HEK293 (cell line): ENCODE measurements around the gene ADGRD2.

Experiments
- CTCF ChIA-PET: fragments of 350-600 bp; formaldehyde crosslinking; extraction: SDS; loops from one replicate; lab custom pipeline; 2021; ENCODE audit warnings: antibody characterized with exemption; lab: Yijun Ruan, JAX
- POLR2A ChIA-PET: fragments of 300-600 bp; formaldehyde crosslinking; extraction: SDS; loops from one replicate; lab custom pipeline; 2020; ENCODE audit warnings: antibody characterized with exemption, inconsistent platforms; lab: Yijun Ruan, JAX
- H3K27ac ChIP-seq: fragments of 200-500 bp; sonication (Bioruptor generic); 2 replicates; pipeline ENCODE4 v1.5.1; 2014; ENCODE audit warnings: low read depth, low read length, control low read depth, inconsistent platforms; ENCODE audit errors: extremely low read depth
- H3K36me3 ChIP-seq, 2 experiments: fragments of 200-500 bp in 1 of 2; sonication (Bioruptor generic) in 1 of 2; 1 replicate in 1 of 2; 2 replicates in 1 of 2; pipeline ENCODE4 v1.5.1; 2014 to 2017; ENCODE audit warnings: inconsistent platforms in 2 of 2, low read length in 2 of 2; ENCODE audit not compliant: control insufficient read depth in 2 of 2, insufficient read depth in 1 of 2
- H3K4me1 ChIP-seq: fragments of 200-500 bp; sonication (Bioruptor generic); 2 replicates; pipeline ENCODE4 v1.5.1; 2014; ENCODE audit warnings: mild to moderate bottlenecking, low read length, inconsistent platforms; ENCODE audit not compliant: control insufficient read depth, insufficient read depth
- H3K4me3 ChIP-seq: 2 replicates; pipeline ENCODE4 v1.5.1; 2011; ENCODE audit warnings: low read depth, mild to moderate bottlenecking, control low read depth, low read length, moderate library complexity
- H3K9me3 ChIP-seq: fragments of 200-500 bp; sonication (Bioruptor generic); 2 replicates; pipeline ENCODE4 v1.5.1; 2014; ENCODE audit warnings: low read depth, low read length, inconsistent platforms; ENCODE audit not compliant: control insufficient read depth, insufficient read depth
- AEBP2 ChIP-seq: fragments of 450-650 bp; formaldehyde crosslinking; IDR thresholded peaks from 2 replicates; pipeline ENCODE4 v1.5.1; 2016; ENCODE audit warnings: missing biosample characterization, missing genetic modification characterization, borderline replicate concordance
- FEZF1 ChIP-seq: fragments of 450-650 bp; formaldehyde crosslinking; IDR thresholded peaks from 2 replicates; pipeline ENCODE4 v1.5.1; 2016; ENCODE audit warnings: missing biosample characterization, missing genetic modification characterization
- GLI2 ChIP-seq: fragments of 450-650 bp; formaldehyde crosslinking; IDR thresholded peaks from 2 replicates; pipeline ENCODE4; 2017; ENCODE audit warnings: missing biosample characterization, missing genetic modification characterization, low read depth, borderline replicate concordance
- HIC1 ChIP-seq: fragments of 450-650 bp; formaldehyde crosslinking; IDR thresholded peaks from 2 replicates; pipeline ENCODE4 v1.5.1; 2016; ENCODE audit warnings: missing biosample characterization, missing genetic modification characterization
- OSR2 ChIP-seq: fragments of 450-650 bp; formaldehyde crosslinking; IDR thresholded peaks from 2 replicates; pipeline ENCODE4 v1.5.1; 2016; ENCODE audit warnings: missing biosample characterization, missing genetic modification characterization
- SP3 ChIP-seq: fragments of 450-650 bp; formaldehyde crosslinking; IDR thresholded peaks from 2 replicates; pipeline ENCODE4 v1.5.1; 2016; ENCODE audit warnings: missing biosample characterization, missing genetic modification characterization
- TCF7L2 ChIP-seq: IDR thresholded peaks from 2 replicates; pipeline ENCODE4 v1.6.1; 2011; ENCODE audit warnings: low read depth, mild to moderate bottlenecking, inconsistent platforms, low read length, moderate library complexity, borderline replicate concordance
- ZBTB21 ChIP-seq: fragments of 450-650 bp; formaldehyde crosslinking; IDR thresholded peaks from 2 replicates; pipeline ENCODE4 v1.5.1; 2017; ENCODE audit warnings: missing biosample characterization, missing genetic modification characterization
- ZFP69B ChIP-seq: fragments of 450-650 bp; formaldehyde crosslinking; IDR thresholded peaks from 2 replicates; pipeline ENCODE4 v1.5.1; 2016; ENCODE audit warnings: missing biosample characterization, missing genetic modification characterization
- ZNF16 ChIP-seq: fragments of 450-650 bp; formaldehyde crosslinking; IDR thresholded peaks from 2 replicates; pipeline ENCODE4 v1.5.1; 2016; ENCODE audit warnings: low read depth, missing biosample characterization, missing genetic modification characterization
- ZNF366 ChIP-seq: fragments of 450-650 bp; formaldehyde crosslinking; conservative IDR thresholded peaks from 2 replicates; pipeline ENCODE4 v1.5.1; 2016; ENCODE audit warnings: missing biosample characterization, missing genetic modification characterization
- ZNF555 ChIP-seq: fragments of 450-650 bp; formaldehyde crosslinking; conservative IDR thresholded peaks from 2 replicates; pipeline ENCODE4 v1.5.1; 2017; ENCODE audit warnings: missing biosample characterization, mild to moderate bottlenecking, missing genetic modification characterization, inconsistent platforms
- ZNF776 ChIP-seq: fragments of 450-650 bp; formaldehyde crosslinking; IDR thresholded peaks from 2 replicates; pipeline ENCODE4 v1.5.0; 2017; ENCODE audit warnings: missing biosample characterization, missing genetic modification characterization, borderline replicate concordance
- ZSCAN5A ChIP-seq: fragments of 450-650 bp; formaldehyde crosslinking; IDR thresholded peaks from 2 replicates; pipeline ENCODE4 v1.5.1; 2016; ENCODE audit warnings: missing biosample characterization, missing genetic modification characterization

Gene ADGRD2

GRCh38 chr9:124471761-124472160 lies 21.5 kb downstream of the ADGRD2 start:
- ChIA-PET CTCF (interaction anchor here (1.2 kb wide), 1 partner anchor 24 kb away, joined by 5 read pairs; no protein-coding TSS in a partner anchor), POLR2A (no interaction called here)

GRCh38 chr9:124472770-124473169 lies 22.5 kb downstream of the ADGRD2 start:
- no peak overlapping the region for H3K4me3 ChIP-seq
- no peak for TF ChIP-seq TCF7L2
- no peak for TF ChIP-seq FEZF1 (tag by site-specific recombination)
- TF ChIP-seq ZFP69B (tag by site-specific recombination), result 0 out of 2 replicates have a peak, but pooled peaks have one; percentile 33
- TF ChIP-seq ZNF555 (tag by site-specific recombination), result no peak
- TF ChIP-seq OSR2, result no peak
- no peak for TF ChIP-seq ZNF366 (tag by site-specific recombination)
- no peak for TF ChIP-seq GLI2 (tag by site-specific recombination)
- H3K36me3 ChIP-seq, result no peaks in the 10 kb centered on the region
- H3K9me3 ChIP-seq, result no peaks in the 10 kb centered on the region
- POLR2A ChIA-PET, result no interaction called here
- no peaks in the 10 kb centered on the region for H3K4me1 ChIP-seq
- no peak overlapping the region for H3K27ac ChIP-seq
- CTCF ChIA-PET, result interaction anchor here (0.5 kb wide), 1 partner anchor 1124 kb away, joined by 5 read pairs; no protein-coding TSS in a partner anchor

More at GRCh38 chr9:124471761-124472160, 21.5 kb downstream of the ADGRD2 start:
- H3K4me1 ChIP-seq, result no peaks in the 10 kb centered on the region
- no peaks in the 10 kb centered on the region for H3K36me3 ChIP-seq
- no peak for TF ChIP-seq ZSCAN5A (tag by site-specific recombination)
- peak; percentile 84; the same call in 1 of the 2 replicates for TF ChIP-seq HIC1 (tag by site-specific recombination)
- H3K27ac ChIP-seq, result no peak overlapping the region
- H3K4me3 ChIP-seq, result no peak overlapping the region
- H3K9me3 ChIP-seq, result no peaks in the 10 kb centered on the region

GRCh38 chr9:124473310-124473709 lies 23.1 kb downstream of the ADGRD2 start:
- CTCF ChIA-PET, result interaction anchor here (0.5 kb wide), 1 partner anchor 1125 kb away, joined by 5 read pairs; no protein-coding TSS in a partner anchor
- Histone ChIP-seq H3K4me1 (no peaks in the 10 kb centered on the region), H3K9me3 (no peaks in the 10 kb centered on the region), H3K27ac (no peak overlapping the region), H3K4me3 (no peak overlapping the region), H3K36me3 (no peaks in the 10 kb centered on the region)
- POLR2A ChIA-PET, result no interaction called here
- TF ChIP-seq FEZF1 (tag by site-specific recombination), result no peak

- POLR2A ChIA-PET, result interaction anchor here (0.6 kb wide), 1 partner anchor 267 kb away, joined by 3 read pairs; no protein-coding TSS in a partner anchor
- CTCF ChIA-PET, result interaction anchor here (0.7 to 1.1 kb wide), 2 partner anchors 25 to 76 kb away, joined by 3 read pairs; no protein-coding TSS in a partner anchor
- H3K36me3 ChIP-seq, result no peaks in the 10 kb centered on the region
- H3K9me3 ChIP-seq, result no peaks in the 10 kb centered on the region
- TF ChIP-seq ZNF16 (tag by site-specific recombination) (peak; percentile 86), AEBP2 (tag by site-specific recombination) (no peak), ZNF776 (tag by site-specific recombination) (no peak), SP3 (tag by site-specific recombination) (no peak), ZBTB21 (no peak)
- no peak overlapping the region for H3K27ac ChIP-seq
- no peaks in the 10 kb centered on the region for H3K4me1 ChIP-seq
- H3K4me3 ChIP-seq, result no peak overlapping the region
Measured at GRCh38 chr9:124474151-124474550, 23.9 kb downstream of the ADGRD2 start.
